Measurements from ENCODE around the gene GPC5.

GRCh38 chr13:92316030-92316429 is 917.6 kb downstream of the GPC5 start:
- TF ChIP-seq CTCF (IDR thresholded peaks at IDR 0.05 in 8 of 11, conservative IDR thresholded peaks at IDR 0.05 in 3 of 11): no peak
- no peak for TF ChIP-seq POLR2A (IDR thresholded peaks at IDR 0.05)
- no peak for TF ChIP-seq POLR2AphosphoS5 (IDR thresholded peaks at IDR 0.05)

All from spleen (tissue), 7 donors.